ENCODE measurements around the gene GMDS.

The GMDS gene

DNA sequence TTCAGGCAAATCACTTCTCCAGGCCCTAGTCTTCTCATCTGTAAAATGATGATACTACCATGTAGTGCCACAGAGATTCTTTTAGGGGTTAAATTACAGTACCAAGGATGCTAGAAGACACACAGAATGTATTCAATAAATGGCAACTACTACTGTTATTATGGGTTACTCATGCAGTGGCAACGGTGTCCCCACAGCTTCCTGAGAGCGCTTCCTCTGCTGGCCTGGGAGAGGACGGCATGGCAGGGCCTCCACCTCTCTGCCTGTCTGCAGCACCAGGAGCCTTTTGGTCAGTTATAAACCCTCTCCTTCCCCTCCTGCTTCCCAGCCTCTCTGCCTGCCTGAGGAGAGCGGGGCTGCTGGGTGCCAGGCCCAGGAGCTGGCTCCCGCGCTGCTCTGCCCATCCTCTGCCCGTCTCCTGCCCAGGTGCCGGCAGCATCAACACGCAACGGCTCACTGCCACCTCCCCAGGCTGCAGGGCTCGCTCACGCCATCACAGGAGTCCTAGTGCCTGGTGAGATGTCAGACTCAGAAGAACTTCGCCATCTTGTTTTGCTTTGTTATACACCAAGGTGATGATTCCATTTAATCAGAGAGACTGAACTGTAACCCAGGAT, 465.0 kb downstream of the GMDS start:
- no peak overlapping the region for H3K4me2 ChIP-seq
- no peaks in the 10 kb centered on the region for H3K27me3 ChIP-seq (ENCODE audit: insufficient read depth, low read depth)
- no peaks in the 10 kb centered on the region for H4K20me1 ChIP-seq (ENCODE audit: insufficient read depth)
- no peaks in the 10 kb centered on the region for H3K79me2 ChIP-seq (ENCODE audit: insufficient read depth, low read depth)
- H3K27ac ChIP-seq = no peak overlapping the region
- H2AFZ ChIP-seq (ENCODE audit: low read depth) = no peak overlapping the region
- no peak overlapping the region for H3K4me3 ChIP-seq (IDR thresholded peaks at IDR 0.05; ENCODE audit: insufficient read depth, low read depth, low read length)
- no peak for TF ChIP-seq CTCF (conservative IDR thresholded peaks at IDR 0.05; ENCODE audit: low read depth, low read length)
- no peaks in the 10 kb centered on the region for H3K4me1 ChIP-seq (ENCODE audit: low read depth, poor library complexity, severe bottlenecking)
- H3K36me3 ChIP-seq (ENCODE audit: insufficient read depth) = no peaks in the 10 kb centered on the region
- no peak overlapping the region for H3K9ac ChIP-seq

DNA sequence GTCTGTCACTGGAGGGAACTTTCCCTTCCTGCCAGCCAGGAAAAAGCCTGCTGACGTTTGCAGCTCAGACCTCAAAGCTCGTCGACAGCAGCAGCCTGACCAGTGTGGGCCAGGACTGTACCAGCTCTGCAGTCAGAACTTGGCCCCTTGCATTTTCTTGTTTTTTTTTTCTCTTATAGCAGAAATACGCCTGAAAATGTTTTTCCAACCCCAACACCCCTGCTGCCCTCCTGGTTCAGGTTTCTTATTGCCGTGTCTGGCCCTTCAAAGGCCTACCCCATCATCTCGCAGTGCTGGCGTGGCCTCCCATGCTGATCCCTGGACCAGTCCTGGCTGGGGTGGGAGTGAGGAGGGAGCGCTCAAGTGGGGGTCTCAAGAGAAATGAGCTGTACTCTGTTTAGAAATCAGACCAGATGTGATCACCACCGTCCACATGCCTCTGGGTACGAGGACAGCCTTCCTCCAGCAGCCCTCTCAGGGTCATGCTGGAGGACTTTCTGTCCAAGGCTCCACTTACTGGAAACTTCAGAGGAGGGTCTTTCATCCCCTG, 466.6 kb downstream of the GMDS start:
- no peaks in the 10 kb centered on the region for H3K27me3 ChIP-seq (ENCODE audit: insufficient read depth, low read depth)
- no peaks in the 10 kb centered on the region for H3K4me1 ChIP-seq (ENCODE audit: low read depth, poor library complexity, severe bottlenecking)
- no peak overlapping the region for H2AFZ ChIP-seq (ENCODE audit: low read depth)
- H3K4me2 ChIP-seq = no peak overlapping the region
- H3K36me3 ChIP-seq (ENCODE audit: insufficient read depth) = 0 out of 2 replicates have a peak, but pooled peaks cover 3% of the 10 kb centered on the region
- TF ChIP-seq CTCF (conservative IDR thresholded peaks at IDR 0.05; ENCODE audit: low read depth, low read length) = no peak
- no peaks in the 10 kb centered on the region for H4K20me1 ChIP-seq (ENCODE audit: insufficient read depth)
- H3K79me2 ChIP-seq (ENCODE audit: insufficient read depth, low read depth) = no peaks in the 10 kb centered on the region
- no peak overlapping the region for H3K4me3 ChIP-seq (IDR thresholded peaks at IDR 0.05; ENCODE audit: insufficient read depth, low read depth, low read length)
- H3K27ac ChIP-seq = no peak overlapping the region
- no peak overlapping the region for H3K9ac ChIP-seq

DNA sequence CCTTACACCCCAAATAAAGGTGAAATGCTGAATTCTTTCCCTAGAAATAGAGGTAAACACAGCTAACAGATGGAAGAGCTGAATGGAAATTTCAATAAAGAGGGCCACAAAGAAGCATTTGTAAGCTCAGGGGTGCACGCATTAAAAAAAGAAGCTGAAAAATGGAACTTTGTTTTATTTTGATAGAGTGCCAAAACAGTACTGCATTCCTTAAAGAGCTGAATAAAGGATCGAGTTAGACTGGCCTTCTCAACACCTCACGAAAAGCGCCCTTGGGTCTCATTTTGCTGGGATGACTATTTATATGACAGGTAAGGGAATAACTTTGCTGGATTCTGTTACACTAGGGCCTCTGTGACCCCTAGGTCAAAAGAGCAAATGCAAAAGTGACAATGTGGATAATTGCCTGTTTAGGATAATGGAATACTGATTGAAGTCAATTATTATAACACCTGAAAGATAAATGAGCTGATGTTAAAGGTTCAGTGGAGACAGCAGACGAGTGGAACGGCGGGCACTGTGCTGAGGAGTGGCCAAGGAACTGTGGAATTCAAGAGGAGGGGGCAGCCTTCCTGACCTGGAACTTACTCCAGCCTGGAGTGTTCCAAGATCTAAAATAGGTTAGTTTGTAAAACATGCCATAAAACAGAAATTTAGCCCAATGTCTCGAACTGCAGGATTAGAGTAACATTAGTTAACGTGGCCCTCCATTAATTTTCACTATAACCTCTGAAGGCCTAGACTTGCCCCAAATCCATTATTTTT, 467.3 kb downstream of the GMDS start:
- H3K9ac ChIP-seq = no peak overlapping the region
- H3K27me3 ChIP-seq (ENCODE audit: insufficient read depth, low read depth) = no peaks in the 10 kb centered on the region
- H3K4me1 ChIP-seq (ENCODE audit: low read depth, poor library complexity, severe bottlenecking) = no peaks in the 10 kb centered on the region
- H3K36me3 ChIP-seq (ENCODE audit: insufficient read depth) = 0 out of 2 replicates have a peak, but pooled peaks cover 3% of the 10 kb centered on the region
- H2AFZ ChIP-seq (ENCODE audit: low read depth) = no peak overlapping the region
- H3K79me2 ChIP-seq (ENCODE audit: insufficient read depth, low read depth) = no peaks in the 10 kb centered on the region
- H4K20me1 ChIP-seq (ENCODE audit: insufficient read depth) = no peaks in the 10 kb centered on the region
- H3K4me3 ChIP-seq (IDR thresholded peaks at IDR 0.05; ENCODE audit: insufficient read depth, low read depth, low read length) = no peak overlapping the region
- no peak for TF ChIP-seq CTCF (conservative IDR thresholded peaks at IDR 0.05; ENCODE audit: low read depth, low read length)
- no peak overlapping the region for H3K4me2 ChIP-seq
- no peak overlapping the region for H3K27ac ChIP-seq

DNA sequence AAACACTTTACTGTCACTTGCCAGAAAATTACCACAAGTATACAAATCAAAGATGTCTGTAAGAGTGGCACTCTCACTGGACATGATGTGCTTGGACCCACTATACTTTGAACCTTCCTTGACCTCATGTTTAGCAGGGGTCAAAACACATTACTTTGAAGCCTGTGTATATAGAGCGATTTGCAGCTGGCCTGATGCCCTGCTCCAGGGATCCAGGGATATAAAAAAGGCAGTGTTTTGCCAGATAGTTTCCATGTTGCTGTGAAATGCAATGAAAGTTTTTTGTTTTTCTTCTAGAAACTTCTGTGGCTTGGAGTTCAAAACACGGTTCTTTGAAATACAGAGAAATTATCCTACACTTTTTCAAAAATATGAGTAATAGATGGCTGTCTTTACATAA, 470.0 kb downstream of the GMDS start:
- no peaks in the 10 kb centered on the region for H3K4me1 ChIP-seq (ENCODE audit: low read depth, poor library complexity, severe bottlenecking)
- no peaks in the 10 kb centered on the region for H3K79me2 ChIP-seq (ENCODE audit: insufficient read depth, low read depth)
- H3K4me3 ChIP-seq (IDR thresholded peaks at IDR 0.05; ENCODE audit: insufficient read depth, low read depth, low read length) = no peak overlapping the region
- no peak overlapping the region for H2AFZ ChIP-seq (ENCODE audit: low read depth)
- 0 out of 2 replicates have a peak, but pooled peaks cover 3% of the 10 kb centered on the region for H3K36me3 ChIP-seq (ENCODE audit: insufficient read depth)
- H3K9ac ChIP-seq = no peak overlapping the region
- no peak for TF ChIP-seq CTCF (conservative IDR thresholded peaks at IDR 0.05; ENCODE audit: low read depth, low read length)
- H3K27ac ChIP-seq = no peak overlapping the region
- no peaks in the 10 kb centered on the region for H4K20me1 ChIP-seq (ENCODE audit: insufficient read depth)
- H3K27me3 ChIP-seq (ENCODE audit: insufficient read depth, low read depth) = no peaks in the 10 kb centered on the region
- no peak overlapping the region for H3K4me2 ChIP-seq

All from KMS-11 (cell line).